Mesenchymal stem cell (in vitro differentiated cells and primary cell): Measurements from ENCODE around the gene KCNH6.
A peak's percentile ranks its signal among the peaks of the same experiment; 100 is the strongest.

ENCODE experiments used
- DNase-seq: peaks from one replicate; pipeline ENCODE4 v3.0.0-alpha.2; 2013
- H2AFZ ChIP-seq: one replicate; pipeline ENCODE4 v1.6.1; 2013; ENCODE audit warnings: low read depth, mild to moderate bottlenecking, control low read depth, inconsistent platforms, low read length, moderate library complexity
- H2AK5ac ChIP-seq: 2 replicates; pipeline ENCODE4 v1.6.1; 2013; ENCODE audit warnings: low read length, moderate library complexity, mild to moderate bottlenecking, inconsistent platforms; ENCODE audit not compliant: severe bottlenecking
- H2BK120ac ChIP-seq: one replicate; pipeline ENCODE4 v1.6.1; 2013; ENCODE audit warnings: low read depth, mild to moderate bottlenecking, inconsistent platforms, low read length, moderate library complexity
- H2BK12ac ChIP-seq, 2 experiments: one replicate each; pipeline ENCODE4 v1.6.1; 2013; ENCODE audit warnings: inconsistent platforms in 2 of 2, low read length in 2 of 2, mild to moderate bottlenecking in 2 of 2, moderate library complexity in 2 of 2, control low read depth in 1 of 2
- H2BK15ac ChIP-seq: one replicate; pipeline ENCODE4 v1.6.1; 2013; ENCODE audit warnings: mild to moderate bottlenecking, low read depth, inconsistent platforms; ENCODE audit not compliant: poor library complexity, severe bottlenecking
- H2BK5ac ChIP-seq: 2 replicates; pipeline ENCODE4 v1.6.1; 2013; ENCODE audit warnings: low read depth, mild to moderate bottlenecking, low read length, control low read depth, inconsistent platforms; ENCODE audit not compliant: poor library complexity, severe bottlenecking
- H3K14ac ChIP-seq, 2 experiments: one replicate each; pipeline ENCODE4 v1.6.1; 2013; ENCODE audit warnings: inconsistent platforms in 2 of 2, low read length in 2 of 2, control low read depth in 1 of 2, mild to moderate bottlenecking in 1 of 2, moderate library complexity in 1 of 2
- H3K18ac ChIP-seq, 2 experiments: one replicate each; pipeline ENCODE4 v1.6.1; 2013; ENCODE audit warnings: inconsistent platforms in 2 of 2, low read length in 2 of 2, control low read depth in 1 of 2, low read depth in 1 of 2, mild to moderate bottlenecking in 1 of 2
- H3K23ac ChIP-seq, 2 experiments: one replicate each; pipeline ENCODE4 v1.6.1; 2013; ENCODE audit warnings: inconsistent platforms in 2 of 2, low read length in 2 of 2, mild to moderate bottlenecking in 2 of 2, moderate library complexity in 2 of 2, control low read depth in 1 of 2
- H3K27ac ChIP-seq: 2 replicates; pipeline ENCODE4 v1.5.1; 2013; ENCODE audit warnings: mild to moderate bottlenecking, moderate library complexity, low read length, control low read depth, inconsistent platforms; ENCODE audit not compliant: poor library complexity, severe bottlenecking
- H3K27me3 ChIP-seq, 2 experiments: 2 replicates each; pipeline versions ENCODE4 v1.6.1 to v1.7.0; 2013; ENCODE audit warnings: low read length in 2 of 2, mild to moderate bottlenecking in 2 of 2, moderate library complexity in 2 of 2, control low read depth in 1 of 2, inconsistent platforms in 1 of 2; ENCODE audit not compliant: control insufficient read depth in 1 of 2, insufficient read depth in 1 of 2
- H3K36me3 ChIP-seq, 2 experiments: 2 replicates each; pipeline versions ENCODE4 v1.6.1 to v1.7.0; 2013; ENCODE audit warnings: low read length in 2 of 2, control low read depth in 1 of 2, inconsistent platforms in 1 of 2, low read depth in 1 of 2, mild to moderate bottlenecking in 1 of 2; ENCODE audit not compliant: insufficient read depth in 2 of 2, control insufficient read depth in 1 of 2
- H3K4ac ChIP-seq, 2 experiments: one replicate each; pipeline ENCODE4 v1.6.1; 2013; ENCODE audit warnings: inconsistent platforms in 2 of 2, low read length in 2 of 2, mild to moderate bottlenecking in 2 of 2, moderate library complexity in 2 of 2, control low read depth in 1 of 2, low read depth in 1 of 2
- H3K4me1 ChIP-seq: 2 replicates; pipeline ENCODE4 v1.6.1; 2013; ENCODE audit warnings: low read depth, low read length, control low read depth; ENCODE audit not compliant: control insufficient read depth, insufficient read depth
- H3K4me2 ChIP-seq: 2 replicates; pipeline ENCODE4 v1.6.1; 2013; ENCODE audit warnings: low read length, mild to moderate bottlenecking, inconsistent platforms; ENCODE audit not compliant: poor library complexity, severe bottlenecking
- H3K4me3 ChIP-seq, 2 experiments: 2 replicates each; pipeline versions ENCODE4 v1.5.1 to v1.7.0; 2013; ENCODE audit warnings: low read length in 2 of 2, mild to moderate bottlenecking in 2 of 2, control low read depth in 1 of 2, low read depth in 1 of 2; ENCODE audit not compliant: insufficient read depth in 1 of 2
- H3K79me1 ChIP-seq: replicated peaks from 2 replicates; pipeline ENCODE4 v1.6.1; 2013; ENCODE audit warnings: mild to moderate bottlenecking, control low read depth, low read length, inconsistent platforms; ENCODE audit not compliant: poor library complexity, severe bottlenecking
- H3K9ac ChIP-seq: 2 replicates; pipeline ENCODE4 v1.7.0; 2013; ENCODE audit warnings: mild to moderate bottlenecking, low read length, moderate library complexity
- H3K9me3 ChIP-seq: 2 replicates; pipeline ENCODE4 v1.7.0; 2013; ENCODE audit warnings: mild to moderate bottlenecking, low read length; ENCODE audit not compliant: control insufficient read depth
- H4K8ac ChIP-seq: one replicate; pipeline ENCODE4 v1.6.1; 2013; ENCODE audit warnings: inconsistent platforms, mild to moderate bottlenecking, low read length, moderate library complexity
- H4K91ac ChIP-seq: one replicate; pipeline ENCODE4 v1.6.1; 2013; ENCODE audit warnings: mild to moderate bottlenecking, low read length, inconsistent platforms
- WGBS: methylation state at CpG from one replicate; pipeline ENCODE4 v1.1.7; 2013; ENCODE audit warnings: mixed read lengths; 5-methylcytosine and 5-hydroxymethylcytosine counted together

Gene KCNH6

DNA sequence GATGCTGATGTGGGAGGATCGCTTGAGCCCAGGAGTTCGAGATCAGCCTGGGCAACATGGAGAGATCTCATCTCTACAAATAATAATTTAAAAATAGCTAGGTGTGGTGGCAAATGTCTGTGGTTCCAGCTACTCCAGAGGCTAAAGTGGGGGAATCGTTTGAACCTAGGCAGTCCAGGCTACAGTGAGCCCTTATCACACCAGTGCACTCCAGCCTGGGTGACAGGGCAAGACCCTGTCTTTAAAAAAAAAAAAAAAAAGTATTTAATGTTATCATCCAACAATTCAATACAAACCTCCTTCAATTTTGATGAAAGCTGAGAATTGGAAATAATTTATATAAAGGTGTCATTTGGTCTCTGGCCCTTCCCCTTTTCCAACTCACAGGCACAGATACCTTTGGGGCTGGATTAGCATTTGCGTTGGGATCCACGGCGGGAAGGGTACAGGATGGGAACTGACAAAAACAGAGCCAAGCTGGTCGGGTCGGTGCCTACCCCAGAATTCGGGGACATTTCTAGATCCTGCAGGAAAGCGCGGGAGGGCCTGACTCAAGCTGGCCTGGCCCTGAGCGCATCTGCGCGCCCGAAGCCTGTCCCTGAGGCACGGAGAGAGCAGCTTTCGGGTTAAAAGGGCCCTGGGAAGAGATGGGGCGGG lies 26.3 kb downstream of the KCNH6 start:
- Histone ChIP-seq H3K27ac (peak overlapping the region; percentile 36), H2AK5ac (no peak overlapping the region), H2BK12ac (no peak overlapping the region), H3K36me3 (no peaks in the 10 kb centered on the region), H3K4ac (peak overlapping the region; percentile 83 to 85), H3K79me1 (no peaks in the 10 kb centered on the region), H3K4me3 (peak overlapping the region; percentile 61 to 86), H3K27me3 (no peaks in the 10 kb centered on the region), H3K9ac (peak overlapping the region; percentile 97), H3K4me1 (peaks cover 5% of the 10 kb centered on the region), H3K23ac (peak overlapping the region in 1 of 2 experiments; percentile 46), H2BK5ac (peak overlapping the region; percentile 9), H2BK15ac (peak overlapping the region; percentile 70), H2BK120ac (no peak overlapping the region), H3K14ac (peak overlapping the region in 1 of 2 experiments; percentile 50), H3K18ac (peak overlapping the region; percentile 89 to 93), H3K9me3 (no peaks in the 10 kb centered on the region), H3K4me2 (peak overlapping the region; percentile 88), H2AFZ (peak overlapping the region; percentile 59), H4K8ac (peak overlapping the region; percentile 97), H4K91ac (peak overlapping the region; percentile 88)
- 17% methylated on average over 16 of the region's 18 CpGs for WGBS
- DNase-seq: no peak

GRCh38 chr17:63549946-63550816 lies 27.0 kb downstream of the KCNH6 start, which contains the start of gene DCAF7:
Gene DCAF7 (plus strand): TSS chr17:63550477. CDS start chr17:63550678, 201 bp downstream.
- peak within 1 kb of the TSS; percentile 88 for H3K4me2 ChIP-seq

GRCh38 chr17:63550817-63551639 lies 27.9 kb downstream of the KCNH6 start:
- no peak overlapping the region for H2BK5ac ChIP-seq
- 2% methylated on average over 24 of the region's 32 CpGs for whole genome bisulfite sequencing
- no peak overlapping the region for H2AFZ ChIP-seq
- H3K14ac ChIP-seq: peak overlapping the region; percentile 22 to 89
- H3K9ac ChIP-seq: peak overlapping the region; percentile 97
- H2BK15ac ChIP-seq: no peak overlapping the region
- peak overlapping the region; percentile 62 to 90 for H3K4ac ChIP-seq
- H3K23ac ChIP-seq: peak overlapping the region; percentile 87 to 90
- H3K4me3 ChIP-seq: peak overlapping the region; percentile 85 to 100
- no peaks in the 10 kb centered on the region for H3K79me1 ChIP-seq
- peak overlapping the region; percentile 79 to 91 for H3K18ac ChIP-seq
- DNase-seq: peak; percentile 76
- H4K91ac ChIP-seq: peak overlapping the region; percentile 70
- H3K27me3 ChIP-seq: no peaks in the 10 kb centered on the region
- H2BK120ac ChIP-seq: peak overlapping the region; percentile 50
- peak overlapping the region; percentile 49 for H3K4me2 ChIP-seq
- no peak overlapping the region for H2BK12ac ChIP-seq
- no peaks in the 10 kb centered on the region for H3K36me3 ChIP-seq
- H3K9me3 ChIP-seq: no peaks in the 10 kb centered on the region
- H3K4me1 ChIP-seq: peaks cover 5% of the 10 kb centered on the region
- H3K27ac ChIP-seq: peak overlapping the region; percentile 71
- H4K8ac ChIP-seq: peak overlapping the region; percentile 86
- no peak overlapping the region for H2AK5ac ChIP-seq

More at GRCh38 chr17:63549946-63550816, 27.0 kb downstream of the KCNH6 start, which contains the start of gene DCAF7:
- Histone ChIP-seq H3K9ac (peak within 1 kb of the TSS; percentile 97), H3K27ac (peak within 1 kb of the TSS; percentile 71), H3K4ac (peak within 1 kb of the TSS; percentile 85 to 90), H3K23ac (peak within 1 kb of the TSS; percentile 87 to 90), H2AK5ac (no peak within 1 kb of the TSS), H3K4me3 (peak within 1 kb of the TSS; percentile 85 to 100), H3K79me1 (no peaks in the 10 kb centered on the region), H3K27me3 (no peaks in the 10 kb centered on the region), H2BK5ac (peak within 1 kb of the TSS; percentile 9), H3K9me3 (no peaks in the 10 kb centered on the region), H3K4me1 (peaks cover 5% of the 10 kb centered on the region), H2BK15ac (peak within 1 kb of the TSS; percentile 70), H4K8ac (peak within 1 kb of the TSS; percentile 97), H2AFZ (peak within 1 kb of the TSS; percentile 59), H3K14ac (peak within 1 kb of the TSS; percentile 22 to 89), H3K18ac (peak within 1 kb of the TSS; percentile 91 to 93), H2BK120ac (peak within 1 kb of the TSS; percentile 50), H3K36me3 (no peaks in the 10 kb centered on the region), H2BK12ac (no peak within 1 kb of the TSS), H4K91ac (peak within 1 kb of the TSS; percentile 88)
- WGBS: under 1% methylated on average over 68 of the region's 72 CpGs
- peak; percentile 100 for DNase-seq
